Esophagus muscularis mucosa (tissue), 4 donors: ENCODE results near the gene POC5. TPM values are rescaled to one million over a fixed set of nuclear protein-coding genes. Genes with fewer than 3 reads are reported as not detected.

Experiments
- DNase-seq: peaks from one replicate; pipeline ENCODE4 v3.0.0-alpha.2; 2017; ENCODE audit errors: extremely low spot score
- H3K27ac ChIP-seq, 4 donors: fragments of 200-600 bp; sonication (generic); replicated peaks in 1 of 4; 1 replicate in 3 of 4; 2 replicates in 1 of 4; pipeline ENCODE4 v1.5.1; 2016 to 2019; ENCODE audit warnings: mild to moderate bottlenecking in 1 of 4
- H3K27me3 ChIP-seq, 4 donors: fragments of 200-600 bp; sonication (generic); one replicate each; pipeline versions ENCODE4 v1.5.1 to v1.6.0; 2016 to 2019
- H3K36me3 ChIP-seq, 4 donors: fragments of 200-600 bp; sonication (generic); one replicate each; pipeline ENCODE4 v1.5.1; 2016 to 2019
- H3K4me1 ChIP-seq, 4 donors: fragments of 200-600 bp; sonication (generic); one replicate each; pipeline ENCODE4 v1.5.1; 2016 to 2019
- H3K4me3 ChIP-seq, 4 donors: fragments of 200-600 bp; sonication (generic); 1 replicate in 2 of 4; 2 replicates in 2 of 4; pipeline ENCODE4 v1.5.1; 2016 to 2019; ENCODE audit warnings: mild to moderate bottlenecking in 4 of 4, moderate library complexity in 1 of 4
- H3K9me3 ChIP-seq, 4 donors: fragments of 200-600 bp; sonication (generic); 1 replicate in 3 of 4; 2 replicates in 1 of 4; pipeline ENCODE4 v1.5.1; 2016 to 2019
- EP300 ChIP-seq: sonication (generic); formaldehyde crosslinking; IDR thresholded peaks from one replicate; pipeline ENCODE4 v1.6.1; 2017; ENCODE audit warnings: antibody characterized with exemption
- POLR2A ChIP-seq: fragments of 450-650 bp; IDR thresholded peaks from one replicate; pipeline ENCODE4 v1.6.1; 2017; ENCODE audit warnings: antibody characterized with exemption, moderate library complexity, mild to moderate bottlenecking, low read depth
- POLR2AphosphoS5 ChIP-seq, 2 donors: sonication (generic); formaldehyde crosslinking; IDR thresholded peaks; one replicate each; pipeline ENCODE4 v1.6.1; 2017; ENCODE audit warnings: antibody characterized with exemption in 2 of 2
- WGBS: methylation state at CpG from one replicate; pipeline ENCODE4 v1.1.5; 2018; 5-methylcytosine and 5-hydroxymethylcytosine counted together
- intact Hi-C: fragments of 100-400 bp; cut with DNase I; formaldehyde crosslinking; loops from one replicate; pipeline ENCODE4 v1.15.1; 2023
- total RNA-seq, 4 donors: library from RNA; depleted of rRNA; stranded (reverse); fragments of >200 nt; gene quantifications; one replicate each; pipeline versions ENCODE4 v1.1.0 to v1.2.1, GENCODE V29; 2016
- TF ChIP-seq, protein P1 (sequence below), 3 experiments: fragments of 200-600 bp in 2 of 3; fragments of 450-650 bp in 1 of 3; sonication (generic) in 2 of 3; IDR thresholded peaks; one replicate each; pipeline ENCODE4 v1.5.1; 2017 to 2019; ENCODE audit warnings: antibody characterized with exemption in 3 of 3, mild to moderate bottlenecking in 2 of 3, moderate library complexity in 1 of 3

POC5 gene, protein sequence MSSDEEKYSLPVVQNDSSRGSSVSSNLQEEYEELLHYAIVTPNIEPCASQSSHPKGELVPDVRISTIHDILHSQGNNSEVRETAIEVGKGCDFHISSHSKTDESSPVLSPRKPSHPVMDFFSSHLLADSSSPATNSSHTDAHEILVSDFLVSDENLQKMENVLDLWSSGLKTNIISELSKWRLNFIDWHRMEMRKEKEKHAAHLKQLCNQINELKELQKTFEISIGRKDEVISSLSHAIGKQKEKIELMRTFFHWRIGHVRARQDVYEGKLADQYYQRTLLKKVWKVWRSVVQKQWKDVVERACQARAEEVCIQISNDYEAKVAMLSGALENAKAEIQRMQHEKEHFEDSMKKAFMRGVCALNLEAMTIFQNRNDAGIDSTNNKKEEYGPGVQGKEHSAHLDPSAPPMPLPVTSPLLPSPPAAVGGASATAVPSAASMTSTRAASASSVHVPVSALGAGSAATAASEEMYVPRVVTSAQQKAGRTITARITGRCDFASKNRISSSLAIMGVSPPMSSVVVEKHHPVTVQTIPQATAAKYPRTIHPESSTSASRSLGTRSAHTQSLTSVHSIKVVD
- 10 to 100 TPM in 1 of 4 donors, 1 to 10 TPM in 3; 6.0 to 13.7 (median 8.0) TPM for total RNA-seq

DNA sequence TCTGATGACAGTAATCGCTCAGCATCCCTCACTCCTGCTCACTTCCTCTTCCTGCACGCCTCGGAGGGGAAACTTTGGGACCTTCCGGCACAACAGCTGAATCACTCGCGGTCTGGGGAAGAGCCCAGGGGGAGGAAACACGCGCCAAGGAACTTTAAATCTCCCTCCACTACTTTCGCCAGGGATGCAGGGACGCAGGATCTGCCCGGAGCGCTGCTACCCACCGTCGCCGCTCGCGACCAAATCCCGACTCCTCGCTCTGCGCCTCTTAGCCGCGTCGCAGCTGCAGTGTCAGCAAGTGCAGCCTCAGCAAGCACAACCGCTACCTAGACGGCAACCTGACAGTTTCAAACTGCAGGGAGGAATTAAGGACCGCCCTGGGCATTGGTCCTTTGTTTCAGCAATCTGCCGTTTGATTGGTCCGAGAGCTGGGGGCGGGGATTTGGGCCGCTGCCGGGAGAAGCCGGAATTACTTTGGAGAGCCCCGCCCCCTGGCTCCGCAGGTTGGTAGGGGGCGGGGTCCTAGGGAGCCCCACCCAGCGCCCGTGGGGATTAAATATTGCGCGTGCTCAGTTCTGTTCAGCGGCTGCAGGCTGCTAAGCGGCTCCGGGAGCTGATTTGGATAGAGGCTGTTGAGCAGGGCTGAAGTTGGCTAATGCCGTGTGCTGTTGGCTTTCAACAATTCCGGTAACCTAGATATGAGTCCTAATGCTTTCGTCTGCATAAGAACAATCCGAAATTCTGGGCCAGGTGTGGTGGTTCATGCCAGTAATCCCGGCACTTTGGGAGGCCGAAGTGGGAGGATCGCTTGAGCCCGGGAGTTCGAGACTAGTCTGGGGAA, at the start of gene POC5:
TSS of gene POC5 (minus strand) at position 356 of the 841 bp plus-strand sequence. CDS start 4,500 bp downstream, outside the sequence.
- no peaks in the 10 kb centered on the region for H3K9me3 ChIP-seq
- peak; percentile 100 for DNase-seq
- H3K4me3 ChIP-seq = peak within 1 kb of the TSS; percentile 76 to 88 (median 81)
- peaks cover 0 to 4% (median 2%) of the 10 kb centered on the region in 4 donors for H3K36me3 ChIP-seq
- WGBS = 11% methylated on average over 44 of the region's 51 CpGs
- H3K4me1 ChIP-seq = peaks cover 11 to 18% (median 16%) of the 10 kb centered on the region in 4 donors
- H3K27me3 ChIP-seq = no peaks in the 10 kb centered on the region
- peak within 1 kb of the TSS; percentile 80 to 93 (median 86) for H3K27ac ChIP-seq
- TF ChIP-seq EP300 (no peak), POLR2AphosphoS5 (IDR thresholded peaks at IDR 0.05) (peak; percentile 83 to 88)
- intact Hi-C loops = no loop called here

DNA sequence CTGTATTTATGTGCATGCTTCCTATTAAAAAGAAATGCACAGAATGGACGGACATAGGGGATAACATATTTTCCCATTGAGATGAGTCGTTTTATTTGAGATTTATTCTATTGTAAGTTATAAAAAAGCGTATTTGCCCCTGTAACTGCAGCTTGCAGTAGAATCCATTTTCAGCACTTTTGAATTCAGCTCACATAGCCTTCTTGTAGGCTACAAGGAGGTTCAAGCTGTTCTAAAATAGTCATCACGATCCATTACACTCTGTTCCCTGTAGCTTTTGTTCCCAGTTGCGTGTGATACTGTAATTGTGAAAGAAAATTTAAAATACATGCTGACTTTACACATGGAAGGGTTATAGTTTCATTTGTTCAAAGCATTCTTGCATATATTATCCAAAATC, 40.9 kb upstream of the POC5 start:
- 79% methylated on average over 5 of the region's 5 CpGs for WGBS
- no peak overlapping the region for H3K27ac ChIP-seq

DNA sequence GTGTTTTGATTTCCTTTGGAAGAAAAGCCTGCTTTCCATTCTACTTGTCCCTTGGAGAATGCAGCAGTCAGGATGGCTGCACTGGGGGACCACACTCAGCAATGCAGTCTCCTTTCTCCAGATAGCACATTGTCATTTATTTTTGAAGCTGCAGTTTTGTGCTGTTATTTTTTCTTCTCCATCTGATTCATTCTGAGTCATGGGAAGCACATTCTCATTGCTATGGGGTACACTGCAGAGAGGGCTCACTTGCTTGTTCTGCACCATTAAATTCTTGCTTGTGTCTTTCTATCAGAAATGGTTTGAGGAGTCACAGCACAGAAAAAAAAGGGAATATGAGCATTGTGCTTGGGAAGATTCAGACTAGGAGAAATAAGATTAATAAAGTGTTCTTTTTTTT, 39.7 kb upstream of the POC5 start:
- intact Hi-C loops = no loop called here

More for the DNA sequence above, 40.9 kb upstream of the POC5 start:
- Histone ChIP-seq H3K4me1 (no peaks in the 10 kb centered on the region), H3K4me3 (no peak overlapping the region), H3K9me3 (no peaks in the 10 kb centered on the region), H3K36me3 (no peaks in the 10 kb centered on the region), H3K27me3 (peaks cover 0 to 2% (median 0%) of the 10 kb centered on the region in 4 donors)
- TF ChIP-seq POLR2AphosphoS5 (IDR thresholded peaks at IDR 0.05) (no peak), EP300 (no peak), POLR2A (no peak)
- TF ChIP-seq, protein P1, sequence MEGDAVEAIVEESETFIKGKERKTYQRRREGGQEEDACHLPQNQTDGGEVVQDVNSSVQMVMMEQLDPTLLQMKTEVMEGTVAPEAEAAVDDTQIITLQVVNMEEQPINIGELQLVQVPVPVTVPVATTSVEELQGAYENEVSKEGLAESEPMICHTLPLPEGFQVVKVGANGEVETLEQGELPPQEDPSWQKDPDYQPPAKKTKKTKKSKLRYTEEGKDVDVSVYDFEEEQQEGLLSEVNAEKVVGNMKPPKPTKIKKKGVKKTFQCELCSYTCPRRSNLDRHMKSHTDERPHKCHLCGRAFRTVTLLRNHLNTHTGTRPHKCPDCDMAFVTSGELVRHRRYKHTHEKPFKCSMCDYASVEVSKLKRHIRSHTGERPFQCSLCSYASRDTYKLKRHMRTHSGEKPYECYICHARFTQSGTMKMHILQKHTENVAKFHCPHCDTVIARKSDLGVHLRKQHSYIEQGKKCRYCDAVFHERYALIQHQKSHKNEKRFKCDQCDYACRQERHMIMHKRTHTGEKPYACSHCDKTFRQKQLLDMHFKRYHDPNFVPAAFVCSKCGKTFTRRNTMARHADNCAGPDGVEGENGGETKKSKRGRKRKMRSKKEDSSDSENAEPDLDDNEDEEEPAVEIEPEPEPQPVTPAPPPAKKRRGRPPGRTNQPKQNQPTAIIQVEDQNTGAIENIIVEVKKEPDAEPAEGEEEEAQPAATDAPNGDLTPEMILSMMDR (IDR thresholded peaks at IDR 0.05) = no peak
- intact Hi-C loops = no loop called here
- no peak for DNase-seq

DNA sequence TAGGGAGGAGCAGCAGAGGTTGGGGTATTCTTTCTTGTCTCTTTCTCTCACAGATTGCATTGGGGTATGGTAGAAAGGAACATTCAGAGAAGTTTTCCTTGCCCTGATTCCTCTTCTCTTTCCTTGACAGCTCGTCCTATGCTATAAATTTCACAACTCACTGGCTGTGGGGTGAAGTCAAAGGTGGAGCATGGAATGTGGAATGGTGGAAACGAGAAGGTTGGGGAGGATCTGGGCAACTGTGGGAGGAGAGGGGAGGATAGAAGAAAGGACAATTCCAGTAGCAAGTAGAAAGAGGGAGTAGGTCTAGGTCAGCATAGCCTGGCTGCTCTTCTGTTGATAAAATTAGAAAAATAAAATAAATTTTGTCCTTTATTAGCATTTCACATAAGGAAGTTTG, 39.0 kb upstream of the POC5 start:
- no peaks in the 10 kb centered on the region for H3K9me3 ChIP-seq
- H3K4me1 ChIP-seq = no peaks in the 10 kb centered on the region
- TF ChIP-seq POLR2AphosphoS5 (IDR thresholded peaks at IDR 0.05) (no peak), POLR2A (no peak), EP300 (no peak)
- TF ChIP-seq, protein P1 (IDR thresholded peaks at IDR 0.05) = no peak
- intact Hi-C loops = no loop called here
- H3K27me3 ChIP-seq = peaks cover 0 to 5% (median 0%) of the 10 kb centered on the region in 4 donors
- no peak overlapping the region for H3K4me3 ChIP-seq
- H3K36me3 ChIP-seq = no peaks in the 10 kb centered on the region
- DNase-seq = no peak
- 24% methylated on average over 2 of the region's 2 CpGs for WGBS
- no peak overlapping the region for H3K27ac ChIP-seq

More for the DNA sequence above, 39.7 kb upstream of the POC5 start:
- no peak overlapping the region for H3K4me3 ChIP-seq
- H3K36me3 ChIP-seq = no peaks in the 10 kb centered on the region
- peaks cover 0 to 5% (median 0%) of the 10 kb centered on the region in 4 donors for H3K27me3 ChIP-seq
- H3K9me3 ChIP-seq = no peaks in the 10 kb centered on the region
- no peak for DNase-seq
- H3K27ac ChIP-seq = no peak overlapping the region
- TF ChIP-seq POLR2A (no peak), POLR2AphosphoS5 (IDR thresholded peaks at IDR 0.05) (no peak), EP300 (no peak)
- TF ChIP-seq, protein P1 (IDR thresholded peaks at IDR 0.05) = no peak
- no peaks in the 10 kb centered on the region for H3K4me1 ChIP-seq
